Hepatocyte (in vitro differentiated cells): ENCODE data around the gene NADSYN1. TPM values are rescaled to one million over a fixed set of nuclear protein-coding genes. Genes with fewer than 3 reads are reported as not detected.

Experiments
- DNase-seq: peaks from one replicate; pipeline ENCODE4 v3.0.0-alpha.2; 2016; ENCODE audit warnings: low spot score
- H2AFZ ChIP-seq: fragments of 200-600 bp; sonication (generic); 2 replicates; pipeline ENCODE4 v1.6.0; 2016; ENCODE audit warnings: antibody characterized with exemption, mild to moderate bottlenecking
- H3K27ac ChIP-seq: fragments of 200-600 bp; sonication (generic); 2 replicates; pipeline ENCODE4 v1.5.1; 2016; ENCODE audit warnings: mild to moderate bottlenecking
- H3K27me3 ChIP-seq: fragments of 200-600 bp; sonication (generic); 2 replicates; pipeline ENCODE4 v1.6.1; 2016
- H3K36me3 ChIP-seq: fragments of 200-600 bp; sonication (generic); replicated peaks from 2 replicates; pipeline ENCODE4 v1.5.1; 2016; ENCODE audit warnings: low read depth; ENCODE audit not compliant: insufficient read depth
- H3K4me1 ChIP-seq: fragments of 200-600 bp; sonication (generic); 2 replicates; pipeline ENCODE4 v1.5.1; 2016; ENCODE audit warnings: mild to moderate bottlenecking, moderate library complexity; ENCODE audit not compliant: insufficient read depth
- H3K4me2 ChIP-seq: fragments of 200-600 bp; sonication (generic); 2 replicates; pipeline ENCODE4 v1.6.0; 2016
- H3K4me3 ChIP-seq: fragments of 200-600 bp; sonication (generic); 2 replicates; pipeline ENCODE4 v1.5.1; 2016; ENCODE audit warnings: mild to moderate bottlenecking
- H3K79me2 ChIP-seq: fragments of 200-600 bp; sonication (generic); 2 replicates; pipeline ENCODE4 v1.6.0; 2017; ENCODE audit warnings: mild to moderate bottlenecking
- H3K9me2 ChIP-seq: fragments of 200-600 bp; sonication (generic); replicated peaks from 2 replicates; pipeline ENCODE4 v1.6.0; 2017; ENCODE audit warnings: mild to moderate bottlenecking; ENCODE audit not compliant: insufficient read depth
- H3K9me3 ChIP-seq: fragments of 200-600 bp; sonication (generic); 2 replicates; pipeline ENCODE4 v1.5.1; 2016; ENCODE audit warnings: low read depth, mild to moderate bottlenecking
- H4K20me1 ChIP-seq: fragments of 200-600 bp; sonication (generic); 2 replicates; pipeline ENCODE4 v1.6.0; 2016; ENCODE audit warnings: mild to moderate bottlenecking; ENCODE audit not compliant: insufficient read depth, poor library complexity, severe bottlenecking
- CTCF ChIP-seq: fragments of 200-600 bp; sonication (generic); IDR thresholded peaks from 2 replicates; pipeline ENCODE4 v1.5.1; 2016; ENCODE audit warnings: antibody characterized with exemption, mild to moderate bottlenecking; ENCODE audit not compliant: poor library complexity
- EZH2 ChIP-seq: fragments of 200-600 bp; sonication (generic); IDR thresholded peaks from 2 replicates; pipeline ENCODE4 v1.6.1; 2016; ENCODE audit warnings: antibody characterized with exemption, mild to moderate bottlenecking, borderline replicate concordance
- EZH2phosphoT487 ChIP-seq: fragments of 200-600 bp; sonication (generic); IDR thresholded peaks from one replicate; pipeline ENCODE4 v1.6.1; 2018; ENCODE audit warnings: antibody characterized with exemption, mild to moderate bottlenecking, low read depth, moderate library complexity; ENCODE audit not compliant: unreplicated experiment, severe bottlenecking
- WGBS: methylation state at CpG from one replicate; pipeline ENCODE4 v1.1.6; 2016; ENCODE audit warnings: low lambda C conversion rate; ENCODE audit errors: missing lambda C conversion rate; 5-methylcytosine and 5-hydroxymethylcytosine counted together
- polyA plus RNA-seq: library from polyadenylated mRNA; unstranded; fragments of >200 nt; fragmentation: Nextera tagmentation; extraction: Ambion mirVana; gene quantifications from 2 replicates; pipeline ENCODE4 v1.2.1, GENCODE V29; 2016
- total RNA-seq: library from RNA; depleted of rRNA; stranded (reverse); fragments of >200 nt; gene quantifications from 2 replicates; pipeline ENCODE4 v1.2.3, GENCODE V29; 2014

Gene NADSYN1
- total and polyA plus RNA-seq, 2 experiments from 2014 or later, result 42.0 to 43.7 TPM

DNA sequence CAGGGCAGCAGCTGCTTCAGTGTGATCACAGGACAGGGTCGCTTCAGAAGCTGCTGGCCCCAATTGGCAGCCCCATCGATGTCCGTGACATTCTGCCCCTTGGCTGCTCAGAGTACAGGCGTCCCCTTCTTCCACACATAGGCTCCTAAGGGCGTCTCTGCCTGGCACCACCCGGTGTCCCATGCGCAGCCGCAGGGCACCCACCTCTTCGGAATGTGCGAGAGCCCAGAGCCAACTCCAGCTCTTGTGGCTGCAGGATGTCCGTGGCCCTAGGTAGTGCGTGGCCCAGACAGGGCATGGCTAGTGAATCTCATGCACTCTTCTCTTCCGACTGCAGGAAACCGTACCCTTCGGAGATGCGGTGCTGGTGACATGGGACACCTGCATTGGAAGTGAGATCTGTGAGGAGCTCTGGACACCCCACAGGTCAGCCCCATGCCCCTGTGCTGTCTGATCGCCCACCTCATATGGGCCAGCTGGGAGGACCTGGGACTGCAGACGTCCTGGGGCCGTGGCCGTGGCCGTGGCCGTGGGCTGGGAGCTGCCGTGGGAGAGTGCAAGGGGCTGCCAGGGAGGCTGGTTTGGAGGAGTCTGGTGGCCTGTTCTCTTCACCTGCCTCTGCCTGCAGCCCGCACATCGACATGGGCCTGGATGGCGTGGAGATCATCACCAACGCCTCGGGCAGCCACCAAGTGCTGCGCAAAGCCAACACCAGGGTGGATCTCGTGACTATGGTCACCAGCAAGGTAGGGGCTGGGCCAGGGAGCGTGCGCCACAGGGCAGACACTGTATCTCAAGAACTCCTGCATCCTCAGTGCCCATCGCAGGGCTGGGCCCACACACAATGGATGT is 20.2 kb downstream of the NADSYN1 start:
- Histone ChIP-seq H3K79me2 (no peaks in the 10 kb centered on the region), H3K4me1 (no peaks in the 10 kb centered on the region), H3K9me3 (no peaks in the 10 kb centered on the region), H3K27me3 (no peaks in the 10 kb centered on the region), H4K20me1 (no peaks in the 10 kb centered on the region), H3K4me2 (no peak overlapping the region), H3K9me2 (no peaks in the 10 kb centered on the region), H3K4me3 (no peak overlapping the region), H2AFZ (no peak overlapping the region), H3K27ac (no peak overlapping the region), H3K36me3 (no peaks in the 10 kb centered on the region)
- TF ChIP-seq EZH2phosphoT487 (no peak), CTCF (no peak), EZH2 (no peak)
- no peak for DNase-seq
- 99% methylated on average over 33 of the region's 33 CpGs for WGBS

DNA sequence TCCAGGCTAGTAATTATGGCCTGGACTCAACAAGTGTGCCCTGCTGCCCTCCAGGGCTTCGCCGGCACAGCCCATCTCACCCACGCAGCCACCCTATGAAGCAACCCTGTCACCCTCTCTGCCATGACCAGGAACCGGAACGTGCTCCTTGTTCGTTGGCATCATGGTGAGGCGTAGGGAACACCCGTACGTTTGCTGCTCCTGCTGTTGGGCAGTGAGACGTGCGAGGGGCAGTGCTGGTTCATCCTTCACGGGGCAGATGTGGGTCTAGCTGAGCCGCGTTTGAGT is 20.7 kb downstream of the NADSYN1 start:
- no peaks in the 10 kb centered on the region for H3K4me1 ChIP-seq
- no peak overlapping the region for H3K4me2 ChIP-seq
- no peaks in the 10 kb centered on the region for H3K36me3 ChIP-seq
- TF ChIP-seq EZH2phosphoT487 (no peak), CTCF (no peak), EZH2 (no peak)
- no peaks in the 10 kb centered on the region for H3K79me2 ChIP-seq
- H4K20me1 ChIP-seq, result no peaks in the 10 kb centered on the region
- DNase-seq, result no peak
- H2AFZ ChIP-seq, result no peak overlapping the region
- H3K4me3 ChIP-seq, result no peak overlapping the region
- H3K9me3 ChIP-seq, result no peaks in the 10 kb centered on the region
- H3K27me3 ChIP-seq, result no peaks in the 10 kb centered on the region
- H3K9me2 ChIP-seq, result no peaks in the 10 kb centered on the region
- 94% methylated on average over 14 of the region's 14 CpGs for WGBS
- H3K27ac ChIP-seq, result no peak overlapping the region

DNA sequence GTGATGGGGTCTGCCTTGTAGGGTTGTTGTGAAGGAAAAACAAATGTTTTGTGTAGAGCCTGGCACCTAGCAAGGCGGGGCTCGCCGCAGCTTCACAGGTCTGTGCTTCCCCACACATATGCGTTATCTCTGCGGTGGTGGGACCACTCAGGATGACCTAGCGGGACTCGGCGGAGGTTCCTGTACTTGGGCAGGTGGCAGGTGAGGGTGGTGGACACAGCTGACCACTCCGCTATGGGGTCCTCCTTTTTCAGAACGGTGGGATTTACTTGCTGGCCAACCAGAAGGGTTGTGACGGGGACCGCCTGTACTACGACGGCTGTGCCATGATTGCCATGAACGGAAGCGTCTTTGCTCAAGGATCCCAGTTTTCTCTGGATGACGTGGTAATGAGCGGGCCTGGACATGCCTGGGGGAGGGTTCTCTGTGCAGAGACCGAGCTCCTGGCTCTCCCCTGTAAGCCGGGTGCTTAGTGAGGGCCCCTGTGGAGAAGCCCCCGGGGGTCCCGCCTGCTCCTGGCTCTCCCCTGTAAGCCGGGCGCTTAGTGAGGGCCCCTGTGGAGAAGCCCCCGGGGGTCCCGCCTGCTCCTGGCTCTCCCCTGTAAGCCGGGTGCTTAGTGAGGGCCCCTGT is 21.3 kb downstream of the NADSYN1 start:
- H2AFZ ChIP-seq, result no peak overlapping the region
- no peaks in the 10 kb centered on the region for H3K9me2 ChIP-seq
- 98% methylated on average over 25 of the region's 27 CpGs for WGBS
- H3K9me3 ChIP-seq, result no peaks in the 10 kb centered on the region
- no peaks in the 10 kb centered on the region for H3K4me1 ChIP-seq
- no peaks in the 10 kb centered on the region for H3K79me2 ChIP-seq
- H4K20me1 ChIP-seq, result no peaks in the 10 kb centered on the region
- TF ChIP-seq CTCF, result no peak
- no peak for TF ChIP-seq EZH2phosphoT487
- TF ChIP-seq EZH2, result no peak
- no peak overlapping the region for H3K27ac ChIP-seq
- H3K4me3 ChIP-seq, result no peak overlapping the region
- no peaks in the 10 kb centered on the region for H3K36me3 ChIP-seq
- no peaks in the 10 kb centered on the region for H3K27me3 ChIP-seq
- no peak for DNase-seq
- no peak overlapping the region for H3K4me2 ChIP-seq
